Mononuclear cell (primary cell): Measurements from ENCODE around the gene PEX6. TPM values are rescaled to one million over a fixed set of nuclear protein-coding genes. Genes with fewer than 3 reads are reported as not detected.

Source experiments
- H3K27me3 ChIP-seq: 2 replicates; pipeline ENCODE4 v1.6.0; 2011; ENCODE audit warnings: low read length, control low read depth; ENCODE audit not compliant: insufficient read depth
- H3K4me1 ChIP-seq: 2 replicates; pipeline ENCODE4 v1.5.1; 2011; ENCODE audit warnings: mild to moderate bottlenecking, low read length, control low read depth; ENCODE audit not compliant: insufficient read depth
- H3K4me3 ChIP-seq: 2 replicates; pipeline ENCODE4 v1.5.1; 2011; ENCODE audit warnings: mild to moderate bottlenecking, low read length, moderate library complexity
- H3K9me3 ChIP-seq: 2 replicates; pipeline ENCODE4 v1.5.1; 2011; ENCODE audit warnings: low read depth, mild to moderate bottlenecking, control low read depth, low read length
- total RNA-seq: library from RNA; depleted of rRNA; stranded (reverse); fragments of >200 nt; gene quantifications from one replicate; pipeline ENCODE4 v1.2.3, GENCODE V29; 2012

PEX6 gene
- total RNA-seq, 1 donor, result 10.0 TPM

- Histone ChIP-seq H3K4me3 (no peak overlapping the region), H3K4me1 (peaks cover 29% of the 10 kb centered on the region), H3K9me3 (no peaks in the 10 kb centered on the region), H3K27me3 (no peaks in the 10 kb centered on the region)
These were observed 41.2 kb downstream of the PEX6 start for GRCh38 chr6:42937548-42938427.

- H3K4me1 ChIP-seq, result peaks cover 43% of the 10 kb centered on the region
- no peaks in the 10 kb centered on the region for H3K9me3 ChIP-seq
- H3K4me3 ChIP-seq, result no peak overlapping the region
- no peaks in the 10 kb centered on the region for H3K27me3 ChIP-seq
These were observed 42.6 kb downstream of the PEX6 start for GRCh38 chr6:42936398-42936797.

GRCh38 chr6:42935322-42935721, 43.7 kb downstream of the PEX6 start:
- Histone ChIP-seq H3K4me3 (no peak overlapping the region), H3K9me3 (no peaks in the 10 kb centered on the region), H3K27me3 (no peaks in the 10 kb centered on the region), H3K4me1 (peaks cover 54% of the 10 kb centered on the region)

GRCh38 chr6:42933205-42933604, 45.8 kb downstream of the PEX6 start:
- peak overlapping the region; percentile 0 for H3K4me3 ChIP-seq
- H3K9me3 ChIP-seq, result no peaks in the 10 kb centered on the region
- peaks cover 63% of the 10 kb centered on the region for H3K4me1 ChIP-seq
- H3K27me3 ChIP-seq, result no peaks in the 10 kb centered on the region

GRCh38 chr6:42932412-42932811, 46.6 kb downstream of the PEX6 start:
- H3K4me3 ChIP-seq, result peak overlapping the region; percentile 10
- no peaks in the 10 kb centered on the region for H3K27me3 ChIP-seq
- H3K9me3 ChIP-seq, result no peaks in the 10 kb centered on the region
- peaks cover 71% of the 10 kb centered on the region for H3K4me1 ChIP-seq

- Histone ChIP-seq H3K4me3 (peak overlapping the region; percentile 91), H3K4me1 (peaks cover 66% of the 10 kb centered on the region), H3K9me3 (no peaks in the 10 kb centered on the region), H3K27me3 (no peaks in the 10 kb centered on the region)
These were observed 49.1 kb downstream of the PEX6 start for GRCh38 chr6:42929821-42930360.

GRCh38 chr6:42928986-42929820, 49.8 kb downstream of the PEX6 start, which contains the start of gene CNPY3:
TSS of gene CNPY3 (plus strand) at chr6:42929480. CDS start at chr6:42929571, 91 bp downstream.
- no peaks in the 10 kb centered on the region for H3K9me3 ChIP-seq
- no peaks in the 10 kb centered on the region for H3K27me3 ChIP-seq
- H3K4me3 ChIP-seq, result peak within 1 kb of the TSS; percentile 91
- peaks cover 61% of the 10 kb centered on the region for H3K4me1 ChIP-seq

- Histone ChIP-seq H3K4me3 (no peak overlapping the region), H3K9me3 (no peaks in the 10 kb centered on the region), H3K27me3 (no peaks in the 10 kb centered on the region), H3K4me1 (peaks cover 38% of the 10 kb centered on the region)
These were observed 53.6 kb downstream of the PEX6 start for GRCh38 chr6:42925248-42925857.

- Histone ChIP-seq H3K4me3 (no peak overlapping the region), H3K9me3 (no peaks in the 10 kb centered on the region), H3K27me3 (no peaks in the 10 kb centered on the region), H3K4me1 (peaks cover 34% of the 10 kb centered on the region)
These were observed 55.3 kb downstream of the PEX6 start for GRCh38 chr6:42923666-42924065.

GRCh38 chr6:42921801-42922200, 57.2 kb downstream of the PEX6 start:
- Histone ChIP-seq H3K27me3 (no peaks in the 10 kb centered on the region), H3K4me3 (no peak overlapping the region), H3K9me3 (no peaks in the 10 kb centered on the region), H3K4me1 (peaks cover 16% of the 10 kb centered on the region)

GRCh38 chr6:42916288-42916687, 62.7 kb downstream of the PEX6 start:
- Histone ChIP-seq H3K4me3 (no peak overlapping the region), H3K9me3 (no peaks in the 10 kb centered on the region), H3K4me1 (peaks cover 4% of the 10 kb centered on the region), H3K27me3 (no peaks in the 10 kb centered on the region)

GRCh38 chr6:42915732-42916131, 63.2 kb downstream of the PEX6 start, which contains the start of gene PTCRA:
TSS of gene PTCRA (plus strand) at chr6:42916053. CDS start at chr6:42916070, 17 bp downstream.
- Histone ChIP-seq H3K9me3 (no peaks in the 10 kb centered on the region), H3K4me1 (peaks cover 4% of the 10 kb centered on the region), H3K4me3 (no peak within 1 kb of the TSS), H3K27me3 (no peaks in the 10 kb centered on the region)

- Histone ChIP-seq H3K9me3 (no peaks in the 10 kb centered on the region), H3K4me3 (no peak overlapping the region), H3K27me3 (no peaks in the 10 kb centered on the region), H3K4me1 (peaks cover 4% of the 10 kb centered on the region)
These were observed 64.4 kb downstream of the PEX6 start for GRCh38 chr6:42914546-42914945.
